B cell (primary cell): ENCODE measurements around the gene ITGB1.

Source experiments
- EZH2 ChIP-seq: IDR thresholded peaks from 2 replicates; pipeline ENCODE4 v1.6.1; 2012; ENCODE audit warnings: borderline replicate concordance, low read depth, mild to moderate bottlenecking, moderate library complexity, low read length; ENCODE audit not compliant: insufficient read depth, poor library complexity, severe bottlenecking
- TF ChIP-seq, protein P1 (sequence below): fragments of 200-600 bp; IDR thresholded peaks from one replicate; pipeline ENCODE4 v1.8.0; 2022; ENCODE audit warnings: antibody characterized with exemption, mild to moderate bottlenecking

DNA sequence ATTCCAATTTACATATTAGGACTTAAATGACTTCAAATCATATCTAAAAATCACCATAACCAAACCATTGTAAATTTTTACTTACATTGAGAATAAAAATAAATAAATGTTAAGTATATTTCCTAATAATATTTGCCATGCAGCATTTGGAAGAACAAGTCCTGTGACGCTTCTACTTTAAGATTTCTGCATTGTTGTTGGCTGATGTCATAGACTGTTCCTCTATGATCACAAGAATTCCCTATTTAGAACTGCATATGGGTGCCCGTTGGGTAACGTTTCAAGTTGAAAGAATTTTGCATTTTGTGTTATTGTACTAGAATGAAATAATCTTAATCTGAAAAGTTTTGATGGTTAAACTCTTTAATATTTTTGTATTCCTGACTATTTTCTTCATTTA is 5.1 kb upstream of the ITGB1 start:
- TF ChIP-seq, protein P1, sequence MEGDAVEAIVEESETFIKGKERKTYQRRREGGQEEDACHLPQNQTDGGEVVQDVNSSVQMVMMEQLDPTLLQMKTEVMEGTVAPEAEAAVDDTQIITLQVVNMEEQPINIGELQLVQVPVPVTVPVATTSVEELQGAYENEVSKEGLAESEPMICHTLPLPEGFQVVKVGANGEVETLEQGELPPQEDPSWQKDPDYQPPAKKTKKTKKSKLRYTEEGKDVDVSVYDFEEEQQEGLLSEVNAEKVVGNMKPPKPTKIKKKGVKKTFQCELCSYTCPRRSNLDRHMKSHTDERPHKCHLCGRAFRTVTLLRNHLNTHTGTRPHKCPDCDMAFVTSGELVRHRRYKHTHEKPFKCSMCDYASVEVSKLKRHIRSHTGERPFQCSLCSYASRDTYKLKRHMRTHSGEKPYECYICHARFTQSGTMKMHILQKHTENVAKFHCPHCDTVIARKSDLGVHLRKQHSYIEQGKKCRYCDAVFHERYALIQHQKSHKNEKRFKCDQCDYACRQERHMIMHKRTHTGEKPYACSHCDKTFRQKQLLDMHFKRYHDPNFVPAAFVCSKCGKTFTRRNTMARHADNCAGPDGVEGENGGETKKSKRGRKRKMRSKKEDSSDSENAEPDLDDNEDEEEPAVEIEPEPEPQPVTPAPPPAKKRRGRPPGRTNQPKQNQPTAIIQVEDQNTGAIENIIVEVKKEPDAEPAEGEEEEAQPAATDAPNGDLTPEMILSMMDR: no peak
- no peak for TF ChIP-seq EZH2
